GM08714 (cell line): Measurements from ENCODE around the gene LAMP5.

Source experiments
- H3K4me3 ChIP-seq: fragments of 200-500 bp; sonication (Bioruptor generic); 2 replicates; pipeline ENCODE4 v1.5.1; 2014; ENCODE audit warnings: mild to moderate bottlenecking, low read length, inconsistent platforms
- ZNF274 ChIP-seq: IDR thresholded peaks from 2 replicates; pipeline ENCODE4 v1.6.1; 2012; ENCODE audit warnings: mild to moderate bottlenecking, low read depth, low read length

Gene LAMP5

DNA sequence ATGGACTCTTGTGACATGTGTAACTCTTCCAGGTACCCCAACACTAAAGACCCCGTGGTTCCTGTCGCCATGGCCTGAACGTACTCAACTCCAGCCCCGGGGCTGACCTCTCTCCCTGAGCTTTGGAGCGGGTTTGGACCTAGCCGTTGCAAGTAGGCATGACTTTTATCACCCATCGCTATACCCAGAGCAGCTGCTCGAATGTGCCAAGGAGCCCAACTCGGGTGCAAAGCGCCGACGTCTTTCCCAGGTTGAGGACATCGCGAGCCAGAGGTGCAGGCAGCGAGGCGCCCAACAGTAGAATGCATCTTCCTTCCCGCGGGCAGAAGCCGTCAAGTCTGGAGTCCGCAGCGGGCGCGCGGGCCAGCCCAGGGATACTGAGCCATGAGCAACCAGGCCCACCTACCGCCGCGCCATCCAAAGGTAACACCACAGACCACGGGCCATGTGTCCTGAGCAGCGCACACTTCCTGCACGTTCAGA, 5.7 kb upstream of the LAMP5 start:
- H3K4me3 ChIP-seq = no peak overlapping the region; the same call in 1 of the 2 replicates
- no peak for TF ChIP-seq ZNF274

DNA sequence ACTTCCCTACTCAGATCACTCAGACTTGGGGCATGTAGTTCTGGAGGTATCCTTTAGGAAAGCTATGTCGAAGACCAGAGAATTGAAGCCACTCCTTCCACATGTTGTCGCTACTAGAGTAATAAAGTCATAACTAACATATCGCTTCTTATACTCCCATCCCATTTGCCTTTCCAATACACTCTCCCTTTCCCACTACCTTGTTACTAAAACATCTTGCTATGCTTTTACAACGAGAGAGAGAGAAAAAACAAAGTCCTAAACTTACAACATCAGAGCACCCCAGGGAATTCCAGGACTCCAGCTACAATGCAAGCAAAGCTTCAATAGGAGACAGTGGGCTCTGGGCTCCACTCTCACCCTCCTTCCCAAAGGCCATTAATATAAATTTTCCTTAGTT, 5.1 kb upstream of the LAMP5 start:
- no peak overlapping the region for H3K4me3 ChIP-seq

DNA sequence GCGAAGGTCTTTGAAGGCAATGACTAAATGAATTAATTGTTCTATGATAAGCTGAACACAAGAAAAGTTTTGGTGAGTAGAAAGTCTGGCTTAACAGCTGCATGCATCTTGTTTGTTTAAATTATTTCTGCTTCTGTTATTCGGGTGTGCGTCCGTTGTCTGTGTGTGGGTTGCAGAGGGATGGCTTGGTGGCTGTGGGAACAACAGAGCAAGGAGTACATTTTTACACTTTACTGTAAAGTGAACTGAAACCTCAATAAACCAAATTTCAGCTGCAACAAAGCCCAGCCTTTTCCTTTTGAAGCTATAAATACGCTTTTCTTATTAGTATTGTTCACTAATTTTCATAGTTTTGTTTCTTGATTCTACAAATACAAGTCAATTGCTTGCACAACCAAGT, 3.5 kb upstream of the LAMP5 start:
- no peak for TF ChIP-seq ZNF274

More for the DNA sequence above, 5.1 kb upstream of the LAMP5 start:
- no peak for TF ChIP-seq ZNF274

DNA sequence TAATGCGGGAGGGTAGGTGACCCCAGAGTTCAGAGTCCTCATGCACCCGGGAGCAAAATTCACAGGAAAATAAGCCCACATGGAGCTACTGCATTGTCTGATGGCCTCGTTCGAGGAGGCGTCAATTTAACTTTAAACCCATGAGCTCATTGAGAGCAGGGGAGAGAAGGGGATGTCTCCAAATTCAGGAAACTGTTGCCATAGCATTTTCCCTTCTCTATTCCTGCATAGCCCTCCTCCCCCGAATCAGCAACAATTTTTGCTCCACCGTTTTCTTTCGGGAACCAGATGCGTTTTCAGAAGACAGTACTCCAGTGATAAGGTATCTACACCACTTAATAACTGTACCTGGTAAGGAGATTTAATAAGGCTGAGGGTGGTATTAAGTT, 324 bp upstream of the LAMP5 start:
- TF ChIP-seq ZNF274 = no peak
- no peak overlapping the region; the same call in 1 of the 2 replicates for H3K4me3 ChIP-seq

More for the DNA sequence above, 3.5 kb upstream of the LAMP5 start:
- no peak overlapping the region for H3K4me3 ChIP-seq

DNA sequence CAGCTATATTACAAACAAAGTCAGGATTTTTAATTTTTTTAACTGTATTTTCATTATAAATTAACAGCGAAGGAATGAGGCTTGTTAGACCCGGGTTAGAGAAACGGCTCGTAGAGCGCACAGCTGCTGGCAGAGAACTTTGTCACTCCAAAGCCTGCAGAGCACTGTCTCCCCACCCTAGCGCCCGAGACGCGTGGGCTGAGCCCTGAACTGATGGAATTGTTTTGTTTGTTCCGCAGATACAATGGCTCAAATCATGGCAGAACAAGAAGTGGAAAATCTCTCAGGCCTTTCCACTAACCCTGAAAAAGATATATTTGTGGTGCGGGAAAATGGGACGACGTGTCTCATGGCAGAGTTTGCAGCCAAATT, 810 bp downstream of the LAMP5 start:
- peak overlapping the region; percentile 18; the same call in 1 of the 2 replicates for H3K4me3 ChIP-seq
- no peak for TF ChIP-seq ZNF274

DNA sequence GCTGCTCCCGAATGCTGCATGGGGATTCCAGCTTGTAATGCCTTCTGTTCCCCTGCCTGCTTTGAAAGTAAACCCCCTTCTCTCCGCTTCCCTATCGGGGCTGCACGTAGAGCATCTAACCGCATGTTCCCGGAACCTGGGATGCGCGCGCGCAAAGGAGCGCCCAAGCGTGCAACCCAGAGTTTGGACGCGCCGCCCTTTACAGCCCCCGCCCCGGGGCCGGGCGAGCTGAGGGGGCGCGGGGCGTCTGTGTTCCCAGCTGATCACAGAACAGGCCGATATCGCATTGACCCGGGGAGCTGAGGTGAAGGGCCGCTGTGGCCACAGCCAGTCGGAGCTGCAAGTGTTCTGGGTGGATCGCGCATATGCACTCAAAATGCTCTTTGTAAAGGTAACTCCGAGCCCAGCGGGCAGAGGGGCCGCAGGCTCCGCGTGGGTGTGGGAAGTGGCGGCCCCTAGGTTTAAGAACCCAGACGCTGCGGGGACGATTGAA, 1.4 kb downstream of the LAMP5 start:
- TF ChIP-seq ZNF274 = no peak
- peak overlapping the region; percentile 18; the same call in 1 of the 2 replicates for H3K4me3 ChIP-seq

DNA sequence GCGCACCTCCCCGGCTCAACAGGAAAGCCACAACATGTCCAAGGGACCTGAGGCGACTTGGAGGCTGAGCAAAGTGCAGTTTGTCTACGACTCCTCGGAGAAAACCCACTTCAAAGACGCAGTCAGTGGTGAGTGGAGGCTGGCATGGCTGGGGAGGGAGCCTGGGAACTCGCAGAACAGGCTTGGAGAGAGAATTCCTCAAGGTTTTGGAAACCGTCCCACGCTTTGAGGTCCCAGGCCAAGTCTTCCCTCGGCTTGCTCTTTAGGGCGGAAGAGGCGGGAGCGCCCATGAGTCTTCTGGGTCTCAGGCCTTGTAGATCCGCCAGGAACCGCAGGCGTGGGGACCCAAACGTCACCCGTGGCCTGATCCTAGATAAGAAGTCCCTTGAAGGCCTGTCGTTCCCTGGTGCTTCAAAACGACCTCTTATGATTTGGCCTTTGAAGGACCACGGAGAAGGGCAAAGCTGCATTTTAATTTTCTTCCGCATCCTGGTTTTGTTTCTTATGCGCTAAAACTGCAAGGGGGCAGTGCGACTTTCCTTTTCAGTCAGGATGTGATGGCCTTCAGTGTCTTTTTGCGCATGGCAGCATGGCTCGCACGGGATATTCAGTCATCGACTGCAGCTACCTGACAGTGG, 2.0 kb downstream of the LAMP5 start:
- no peak for TF ChIP-seq ZNF274
- H3K4me3 ChIP-seq = peak overlapping the region; percentile 18; the same call in 1 of the 2 replicates

DNA sequence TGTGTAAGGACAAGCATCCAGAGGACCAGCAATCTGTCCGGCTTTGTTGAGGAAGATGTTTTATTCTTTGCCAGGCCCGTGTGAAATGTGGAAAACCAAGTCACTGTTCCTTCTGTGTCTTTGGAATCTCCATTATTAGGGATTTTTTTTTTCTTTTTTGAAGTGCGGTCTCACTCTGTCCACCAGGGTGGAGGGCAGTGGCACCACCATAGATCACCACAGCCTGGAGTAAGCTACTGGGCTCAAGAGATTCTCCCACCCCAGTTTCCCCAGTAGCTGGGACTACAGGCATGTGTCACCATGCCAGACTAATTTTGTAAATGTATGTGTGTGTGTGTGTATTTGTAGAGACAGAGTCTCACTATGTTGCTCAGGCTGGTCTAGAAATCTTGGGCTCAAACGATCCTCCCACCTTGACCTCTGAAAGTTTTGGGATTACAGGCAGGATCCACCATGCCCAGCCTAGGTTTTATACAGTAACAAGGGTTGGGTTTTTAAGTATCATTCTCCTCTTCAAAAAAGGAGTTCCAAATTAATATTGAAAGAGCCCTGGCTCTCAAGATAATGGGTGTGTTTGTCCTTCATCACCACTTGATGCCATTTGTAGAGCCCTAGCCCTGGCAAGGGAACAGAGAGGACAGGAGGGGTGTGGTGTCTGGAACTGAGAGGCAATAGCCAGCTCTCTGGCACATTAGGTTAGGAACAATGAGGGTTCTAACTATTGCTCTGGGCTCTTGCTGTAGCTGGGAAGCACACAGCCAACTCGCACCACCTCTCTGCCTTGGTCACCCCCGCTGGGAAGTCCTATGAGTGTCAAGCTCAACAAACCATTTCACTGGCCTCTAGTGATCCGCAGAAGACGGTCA, 3.1 kb downstream of the LAMP5 start:
- H3K4me3 ChIP-seq = peak overlapping the region; percentile 16; the same call in 1 of the 2 replicates
- no peak for TF ChIP-seq ZNF274

DNA sequence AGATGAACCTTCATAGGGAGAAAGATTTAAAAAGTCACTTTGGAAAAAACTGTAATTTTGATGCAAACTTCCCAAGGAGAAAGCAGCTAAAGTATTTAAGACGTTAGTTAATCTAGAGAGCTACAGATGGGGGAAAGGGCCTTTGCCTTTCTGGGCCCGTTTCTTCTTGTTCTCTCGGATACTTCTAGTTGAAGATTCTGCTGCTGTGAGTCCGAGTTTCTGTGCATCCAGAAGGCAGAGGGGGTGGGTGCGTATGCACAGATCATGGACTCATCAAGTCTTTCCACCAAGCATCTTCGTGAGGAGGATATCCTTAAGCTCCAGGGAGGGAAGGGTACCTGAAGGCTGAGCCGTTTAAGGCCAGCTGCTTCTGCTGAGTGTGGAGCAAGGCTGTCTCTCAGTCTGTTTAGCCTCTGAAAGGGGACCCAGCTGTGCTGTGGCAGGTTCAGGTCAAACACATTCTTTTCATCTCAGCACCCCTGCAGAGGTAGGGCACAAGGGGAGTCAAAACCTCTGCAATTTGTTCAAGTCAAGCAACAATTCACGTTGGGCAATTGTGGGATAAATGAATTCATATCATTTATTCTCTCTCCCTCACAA, 4.3 kb downstream of the LAMP5 start:
- no peak overlapping the region; the same call in 1 of the 2 replicates for H3K4me3 ChIP-seq
- TF ChIP-seq ZNF274 = no peak

DNA sequence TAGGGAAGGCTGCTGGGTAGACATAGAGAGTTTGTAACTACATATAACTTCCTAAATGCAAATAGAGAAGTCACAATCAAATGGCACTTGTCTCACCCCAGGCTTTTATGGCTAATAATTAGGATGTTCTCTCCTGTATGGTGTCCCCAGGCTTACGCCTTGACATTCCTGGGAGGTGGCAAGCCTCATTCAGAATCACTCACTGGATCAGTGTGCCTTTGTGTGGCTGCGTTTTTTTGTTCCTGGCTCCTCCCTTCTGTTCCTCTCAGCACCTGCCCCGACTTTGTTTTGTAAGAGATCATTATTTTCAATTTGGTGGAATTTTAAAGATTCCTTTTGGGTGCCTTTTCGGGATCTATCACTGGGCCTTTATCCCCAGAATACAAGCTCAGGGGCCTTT, 5.7 kb downstream of the LAMP5 start:
- no peak overlapping the region for H3K4me3 ChIP-seq
- no peak for TF ChIP-seq ZNF274

DNA sequence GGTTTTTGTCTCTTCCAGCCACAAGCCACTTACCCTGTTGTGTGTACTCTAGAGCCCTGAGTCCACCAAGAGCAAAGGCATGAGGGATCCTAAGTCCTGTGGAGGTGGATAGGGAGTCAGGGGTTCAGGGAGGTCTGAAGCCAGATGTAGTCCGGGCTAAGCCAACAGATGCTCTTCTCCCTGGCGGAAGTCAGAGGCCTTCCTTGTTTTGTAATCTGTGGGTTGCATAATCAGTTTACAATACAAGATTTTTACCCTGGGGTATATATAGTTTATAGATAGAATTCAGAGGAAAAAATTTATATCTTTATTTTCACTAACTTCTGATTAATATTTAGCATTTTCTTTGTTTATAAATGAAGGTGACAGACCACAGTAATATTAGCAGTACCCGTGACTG, 9.2 kb downstream of the LAMP5 start:
- H3K4me3 ChIP-seq = no peak overlapping the region
- TF ChIP-seq ZNF274 = no peak

DNA sequence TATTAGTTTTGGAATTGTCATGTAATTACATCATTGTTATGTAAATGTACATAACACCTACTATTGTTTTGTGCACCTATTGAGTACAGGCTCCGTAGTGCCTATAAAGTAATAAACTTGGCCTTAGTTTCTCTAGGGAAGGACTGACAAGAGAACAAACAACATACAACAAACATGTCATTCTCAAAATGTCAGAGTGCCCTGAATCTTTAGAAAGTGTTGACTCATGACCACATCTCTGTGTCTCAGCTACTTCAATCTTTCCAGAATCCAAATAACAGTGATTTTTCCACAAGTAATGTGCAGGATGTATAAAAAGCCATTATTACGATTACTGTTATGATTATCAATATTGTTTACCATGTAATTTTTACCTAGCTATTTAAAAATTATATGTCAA, 17.2 kb downstream of the LAMP5 start:
- TF ChIP-seq ZNF274 = no peak
- no peak overlapping the region for H3K4me3 ChIP-seq

DNA sequence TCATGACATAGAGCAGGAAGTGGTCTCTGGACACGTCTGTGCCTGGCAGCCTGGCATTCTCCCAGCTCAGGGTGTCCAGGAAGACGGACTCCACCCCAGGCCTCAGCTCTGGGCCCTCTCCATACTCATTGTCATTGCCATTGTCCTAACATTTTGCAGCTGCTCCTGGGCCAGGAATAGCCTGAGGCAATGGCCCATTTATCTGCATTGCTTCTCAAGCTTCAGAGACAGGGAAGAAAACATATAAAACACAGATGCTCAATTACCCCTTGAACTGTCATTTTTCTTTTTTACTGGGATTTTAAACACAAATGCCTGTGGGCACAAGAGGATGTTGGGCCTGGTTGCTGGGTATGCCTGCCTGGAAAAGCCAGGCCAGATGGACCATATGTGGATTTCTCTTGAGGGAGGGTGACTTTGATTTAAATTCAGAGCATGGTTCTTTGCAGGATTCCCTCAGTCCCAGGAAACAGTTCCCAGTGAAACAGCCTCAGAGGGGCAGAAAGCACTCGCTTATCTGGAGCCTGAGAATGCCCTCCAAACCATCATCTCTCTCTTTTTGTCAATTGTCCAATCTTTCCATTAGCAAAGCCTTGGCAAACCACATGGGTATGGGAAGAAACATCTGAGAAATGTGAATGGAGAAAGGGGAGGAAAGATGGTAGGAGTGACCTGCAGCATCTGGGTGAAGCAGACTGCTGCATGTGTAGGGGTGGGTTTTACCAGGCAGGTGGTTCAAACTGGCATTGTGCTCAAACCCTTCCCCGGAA, 17.9 kb downstream of the LAMP5 start:
- no peak overlapping the region for H3K4me3 ChIP-seq
- no peak for TF ChIP-seq ZNF274

DNA sequence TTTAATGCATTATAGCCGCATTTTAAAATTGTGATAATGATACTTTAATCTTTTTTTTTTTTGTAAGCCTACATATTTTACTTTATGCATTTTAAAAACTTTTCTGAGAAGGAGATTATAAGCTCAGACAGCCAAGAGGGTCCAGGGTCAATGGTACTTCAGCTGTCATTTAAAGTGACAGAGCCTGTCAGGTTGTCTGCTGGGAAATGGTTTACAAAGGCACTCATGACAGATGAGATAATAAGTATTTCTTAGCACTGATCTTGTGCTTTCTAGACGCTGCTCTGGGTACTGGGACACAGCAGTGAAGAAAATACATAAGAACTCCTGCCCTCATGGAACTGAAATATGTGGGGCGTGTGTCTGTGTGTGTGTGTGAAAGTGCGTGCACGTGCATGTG, 19.6 kb downstream of the LAMP5 start:
- TF ChIP-seq ZNF274 = no peak
- no peak overlapping the region for H3K4me3 ChIP-seq
